Activated T-helper 1 cell treated with anti-CD3 and anti-CD28 coated beads, Interleukin-12 subunit alpha, Interleukin-12 subunit beta, Interleukin-2, Interleukin-4 antibody, amounts not matched to agents 30 ng/mL and 10 ng/mL and 1 ng/mL, durations not matched to agents 14 hours and 24 hours and 36 hours (primary cell): ENCODE results near the gene TNFAIP8L3. TPM values are rescaled to one million over a fixed set of nuclear protein-coding genes. Genes with fewer than 3 reads are reported as not detected.
A peak's percentile ranks its signal among the peaks of the same experiment; 100 is the strongest.

Experiments
- DNase-seq: peaks from one replicate; pipeline ENCODE4 v3.0.0; 2021; ENCODE audit warnings: low spot score
- H3K27ac Mint-ChIP-seq: one replicate; pipeline ENCODE4 v1.8.0; 2021; ENCODE audit warnings: mild to moderate bottlenecking, mixed read lengths
- H3K27me3 Mint-ChIP-seq: one replicate; pipeline ENCODE4 v1.8.0; 2022; ENCODE audit warnings: mild to moderate bottlenecking, moderate library complexity, mixed read lengths; ENCODE audit not compliant: insufficient read depth
- H3K36me3 Mint-ChIP-seq: one replicate; pipeline ENCODE4 v1.8.0; 2021; ENCODE audit warnings: low read depth, mixed read lengths
- H3K4me1 Mint-ChIP-seq: one replicate; pipeline ENCODE4 v1.8.0; 2021; ENCODE audit warnings: low read depth, mixed read lengths
- H3K4me3 Mint-ChIP-seq: one replicate; pipeline ENCODE4 v1.8.0; 2021; ENCODE audit warnings: mild to moderate bottlenecking, moderate library complexity, mixed read lengths
- H3K9me3 Mint-ChIP-seq: one replicate; pipeline ENCODE4 v1.8.0; 2021; ENCODE audit warnings: mixed read lengths
- intact Hi-C: fragments of 100-400 bp; cut with micrococcal nuclease; formaldehyde crosslinking; loops from one replicate; pipeline ENCODE4 v1.15.1; 2024
- total RNA-seq: library from RNA; stranded (reverse); gene quantifications from 2 replicates; pipeline ENCODE4 v1.2.3, GENCODE V29; 2022

TNFAIP8L3 gene
- total RNA-seq, 1 donor from 2014 or later: 0.49 TPM

- intact Hi-C loops: no loop called here
- H3K9me3 Mint-ChIP-seq: no peaks in the 10 kb centered on the region
- no peak overlapping the region for H3K27ac Mint-ChIP-seq
- H3K4me3 Mint-ChIP-seq: no peak overlapping the region
- no peak for DNase-seq
- no peaks in the 10 kb centered on the region for H3K36me3 Mint-ChIP-seq
- peaks cover 5% of the 10 kb centered on the region for H3K27me3 Mint-ChIP-seq
- H3K4me1 Mint-ChIP-seq: peaks cover 35% of the 10 kb centered on the region
Measured at GRCh38 chr15:51079226-51079625, 15.5 kb downstream of the TNFAIP8L3 start.

GRCh38 chr15:51077221-51078153 is 17.2 kb downstream of the TNFAIP8L3 start:
- Mint-ChIP-seq H3K4me3 (no peak overlapping the region), H3K27ac (peak overlapping the region; percentile 55), H3K36me3 (no peaks in the 10 kb centered on the region), H3K9me3 (no peaks in the 10 kb centered on the region), H3K4me1 (peaks cover 35% of the 10 kb centered on the region), H3K27me3 (peaks cover 5% of the 10 kb centered on the region)
- intact Hi-C loops: loop anchor here (2.0 kb wide), 1 partner anchor 19 kb away; no protein-coding TSS in a partner anchor
- peak; percentile 48 for DNase-seq

GRCh38 chr15:51076524-51077220 is 18.0 kb downstream of the TNFAIP8L3 start:
- no peak for DNase-seq

DNA sequence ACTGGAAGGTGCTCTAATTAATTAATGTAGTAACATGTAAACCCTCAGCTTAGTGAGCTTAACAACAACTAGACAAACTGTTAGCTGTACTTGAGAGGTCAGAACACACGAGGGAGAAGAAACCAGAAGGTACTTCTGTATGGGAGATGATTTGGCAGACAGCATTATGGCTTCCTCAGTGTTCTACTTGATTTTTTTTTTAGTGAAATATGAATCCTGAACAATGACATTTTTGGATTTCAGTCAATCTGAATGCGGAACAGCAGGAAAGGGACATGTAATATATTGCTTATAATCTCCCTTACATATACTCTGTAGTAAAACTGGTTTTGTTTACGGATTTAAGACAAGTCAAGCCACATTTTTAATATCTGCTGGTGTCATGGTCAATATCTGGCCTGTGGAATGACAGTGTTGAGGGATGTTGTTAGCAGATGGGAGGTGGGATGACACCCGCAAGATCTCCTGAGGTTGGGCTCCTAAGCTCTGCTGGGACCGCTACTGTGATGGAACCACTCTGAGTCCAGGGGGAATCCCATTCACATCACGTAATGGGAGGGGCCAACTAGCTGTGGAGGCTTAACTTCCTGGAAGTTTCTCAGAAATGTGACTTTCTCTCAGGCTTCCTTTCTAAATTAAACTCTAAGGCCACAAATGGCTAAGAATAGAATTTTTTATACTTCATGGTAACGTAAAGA is 18.7 kb downstream of the TNFAIP8L3 start:
- peak; percentile 12 for DNase-seq
- Mint-ChIP-seq H3K4me1 (peaks cover 45% of the 10 kb centered on the region), H3K4me3 (no peak overlapping the region), H3K27me3 (peaks cover 3% of the 10 kb centered on the region), H3K36me3 (no peaks in the 10 kb centered on the region), H3K27ac (peak overlapping the region; percentile 27), H3K9me3 (no peaks in the 10 kb centered on the region)
- intact Hi-C loops: loop anchor here (2.0 kb wide), 1 partner anchor 21 kb away; no protein-coding TSS in a partner anchor

More at GRCh38 chr15:51076524-51077220, 18.0 kb downstream of the TNFAIP8L3 start:
- H3K27me3 Mint-ChIP-seq: peaks cover 4% of the 10 kb centered on the region
- H3K27ac Mint-ChIP-seq: peak overlapping the region; percentile 43
- no peaks in the 10 kb centered on the region for H3K36me3 Mint-ChIP-seq
- H3K9me3 Mint-ChIP-seq: no peaks in the 10 kb centered on the region
- H3K4me3 Mint-ChIP-seq: no peak overlapping the region
- intact Hi-C loops: loop anchor here (2.0 kb wide), 1 partner anchor 20 kb away; no protein-coding TSS in a partner anchor
- H3K4me1 Mint-ChIP-seq: peaks cover 38% of the 10 kb centered on the region

DNA sequence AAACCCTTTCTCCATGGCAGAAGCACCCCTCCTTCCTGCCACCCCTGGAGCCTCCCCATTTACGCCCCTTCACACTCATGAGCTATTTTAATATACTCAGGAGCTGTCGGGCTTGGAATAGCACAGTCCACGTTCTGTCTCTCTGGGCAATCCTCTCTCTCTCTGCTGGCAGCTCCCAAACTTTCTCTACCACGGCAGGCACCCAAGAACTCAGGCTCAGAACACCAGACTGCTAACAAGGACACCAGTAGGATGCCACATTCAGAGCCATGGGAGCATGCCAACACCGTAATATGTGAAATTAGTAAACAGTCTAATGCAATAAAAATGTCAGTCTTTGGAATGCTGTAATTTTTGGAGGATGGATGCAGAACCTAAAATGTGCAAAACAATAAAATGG is 19.3 kb downstream of the TNFAIP8L3 start:
- no peak for DNase-seq
- Mint-ChIP-seq H3K4me1 (peaks cover 46% of the 10 kb centered on the region), H3K27ac (no peak overlapping the region), H3K27me3 (peaks cover 3% of the 10 kb centered on the region), H3K36me3 (no peaks in the 10 kb centered on the region), H3K4me3 (no peak overlapping the region), H3K9me3 (no peaks in the 10 kb centered on the region)
- intact Hi-C loops: no loop called here

DNA sequence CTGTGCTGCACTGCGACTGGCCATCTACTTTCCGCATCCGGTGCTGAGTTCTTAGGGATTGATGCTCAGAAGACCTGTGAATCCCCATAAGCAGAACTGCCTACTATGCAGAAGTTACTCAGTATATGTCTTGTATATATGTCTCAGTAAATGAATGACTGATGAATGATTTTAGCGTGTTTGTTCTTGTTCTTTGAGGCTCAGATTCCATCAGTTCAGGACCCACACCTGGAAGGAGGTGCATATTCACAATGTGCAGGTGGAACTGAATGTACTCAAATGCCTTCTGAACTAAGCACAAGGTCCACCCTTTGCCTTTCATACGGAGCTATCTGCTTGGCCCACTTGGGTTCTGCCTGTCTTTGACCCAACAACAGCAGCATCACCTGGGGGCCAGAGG is 19.8 kb downstream of the TNFAIP8L3 start:
- no peak for DNase-seq
- no peak overlapping the region for H3K27ac Mint-ChIP-seq
- intact Hi-C loops: no loop called here
- no peaks in the 10 kb centered on the region for H3K9me3 Mint-ChIP-seq
- no peaks in the 10 kb centered on the region for H3K36me3 Mint-ChIP-seq
- H3K4me3 Mint-ChIP-seq: no peak overlapping the region
- peaks cover 48% of the 10 kb centered on the region for H3K4me1 Mint-ChIP-seq
- peaks cover 3% of the 10 kb centered on the region for H3K27me3 Mint-ChIP-seq

GRCh38 chr15:51071578-51071977 is 23.1 kb downstream of the TNFAIP8L3 start:
- intact Hi-C loops: no loop called here
- Mint-ChIP-seq H3K27me3 (peaks cover 6% of the 10 kb centered on the region), H3K4me3 (no peak overlapping the region), H3K27ac (no peak overlapping the region), H3K9me3 (no peaks in the 10 kb centered on the region), H3K4me1 (peaks cover 24% of the 10 kb centered on the region), H3K36me3 (no peaks in the 10 kb centered on the region)
- no peak for DNase-seq

DNA sequence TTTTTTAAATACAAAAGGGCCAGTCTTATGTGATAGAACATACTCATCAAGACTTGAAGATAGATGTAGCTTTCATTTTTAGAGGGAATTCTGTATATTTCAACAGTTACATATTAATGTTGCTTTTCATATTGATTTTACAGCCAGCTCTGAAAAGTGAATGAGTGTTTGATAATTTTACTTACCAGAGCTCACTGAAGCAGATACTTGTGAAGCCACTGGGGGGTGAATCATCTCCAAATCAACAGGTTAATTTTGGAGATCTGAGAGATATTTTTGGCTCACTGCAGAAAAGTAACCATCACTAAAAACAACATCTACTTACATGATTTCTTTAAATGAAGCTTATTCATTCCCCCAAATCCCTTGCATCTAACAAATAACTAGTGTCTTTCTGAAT is 24.7 kb downstream of the TNFAIP8L3 start:
- Mint-ChIP-seq H3K27me3 (peaks cover 12% of the 10 kb centered on the region), H3K4me1 (peaks cover 13% of the 10 kb centered on the region), H3K36me3 (no peaks in the 10 kb centered on the region), H3K9me3 (no peaks in the 10 kb centered on the region), H3K27ac (no peak overlapping the region), H3K4me3 (no peak overlapping the region)
- DNase-seq: no peak
- intact Hi-C loops: no loop called here

GRCh38 chr15:51067510-51067909 is 27.2 kb downstream of the TNFAIP8L3 start:
- intact Hi-C loops: no loop called here
- Mint-ChIP-seq H3K4me3 (no peak overlapping the region), H3K4me1 (peaks cover 13% of the 10 kb centered on the region), H3K9me3 (no peaks in the 10 kb centered on the region), H3K36me3 (no peaks in the 10 kb centered on the region), H3K27me3 (peaks cover 21% of the 10 kb centered on the region), H3K27ac (no peak overlapping the region)
- no peak for DNase-seq

GRCh38 chr15:51065781-51066180 is 28.9 kb downstream of the TNFAIP8L3 start:
- Mint-ChIP-seq H3K36me3 (no peaks in the 10 kb centered on the region), H3K27ac (no peak overlapping the region), H3K4me3 (no peak overlapping the region), H3K27me3 (peaks cover 21% of the 10 kb centered on the region), H3K9me3 (no peaks in the 10 kb centered on the region), H3K4me1 (peaks cover 4% of the 10 kb centered on the region)
- intact Hi-C loops: no loop called here
- no peak for DNase-seq

DNA sequence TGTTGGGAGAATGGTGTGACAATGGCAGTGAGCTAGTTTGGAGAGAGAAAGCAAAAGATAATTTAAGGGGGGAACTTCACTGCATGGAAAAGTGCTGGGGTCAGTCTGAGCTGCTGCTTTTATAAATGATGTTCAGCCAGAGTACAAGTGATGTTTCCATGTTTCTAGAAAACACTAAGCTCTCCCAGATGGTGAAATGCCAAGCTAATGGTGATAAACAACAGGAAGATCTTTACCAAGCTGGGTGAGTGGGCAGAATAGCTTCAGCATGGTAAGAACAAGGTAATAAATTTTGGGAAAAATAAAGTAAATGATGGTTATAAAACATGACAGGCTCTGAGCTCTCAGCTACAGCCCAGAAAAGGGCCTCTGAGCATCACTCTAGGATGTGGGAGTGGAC is 29.4 kb downstream of the TNFAIP8L3 start:
- Mint-ChIP-seq H3K36me3 (no peaks in the 10 kb centered on the region), H3K4me1 (peaks cover under 1% of the 10 kb centered on the region), H3K27me3 (peaks cover 23% of the 10 kb centered on the region), H3K27ac (no peak overlapping the region), H3K9me3 (no peaks in the 10 kb centered on the region), H3K4me3 (no peak overlapping the region)
- intact Hi-C loops: no loop called here
- no peak for DNase-seq

- Mint-ChIP-seq H3K27ac (no peak overlapping the region), H3K27me3 (peaks cover 29% of the 10 kb centered on the region), H3K4me1 (no peaks in the 10 kb centered on the region), H3K4me3 (no peak overlapping the region), H3K36me3 (no peaks in the 10 kb centered on the region), H3K9me3 (no peaks in the 10 kb centered on the region)
- intact Hi-C loops: no loop called here
- no peak for DNase-seq
Measured at GRCh38 chr15:51062736-51063135, 32.0 kb downstream of the TNFAIP8L3 start.
